PC-3 (cell line): ENCODE results near the gene PRR12.

ENCODE experiments used
- CTCF ChIP-seq: fragments of 300-600 bp; sonication (generic); conservative IDR thresholded peaks from 2 replicates; pipeline ENCODE4 v1.5.1; 2017; ENCODE audit warnings: antibody characterized with exemption, low read depth, mild to moderate bottlenecking, low read length
- EZH2 ChIP-seq: fragments of 300-600 bp; sonication (generic); IDR thresholded peaks from one replicate; pipeline ENCODE4 v1.6.1; 2017; ENCODE audit warnings: antibody characterized with exemption, mild to moderate bottlenecking, low read length; ENCODE audit not compliant: unreplicated experiment
- EZH2phosphoT487 ChIP-seq: fragments of 300-600 bp; sonication (generic); IDR thresholded peaks from 2 replicates; pipeline ENCODE4 v1.6.1; 2018; ENCODE audit warnings: mild to moderate bottlenecking, antibody characterized with exemption, low read length, borderline replicate concordance

GRCh38 chr19:49665036-49665350 is 74.0 kb downstream of the PRR12 start:
- TF ChIP-seq CTCF (no peak), EZH2phosphoT487 (no peak), EZH2 (no peak)
